Esophagus muscularis mucosa (tissue), 3 donors: Measurements from ENCODE around the gene DISC1.

Experiments used
- CTCF ChIP-seq, 3 experiments: fragments of 200-600 bp in 2 of 3; fragments of 450-650 bp in 1 of 3; sonication (generic) in 2 of 3; IDR thresholded peaks; one replicate each; pipeline ENCODE4 v1.5.1; 2017 to 2019; ENCODE audit warnings: antibody characterized with exemption in 3 of 3, mild to moderate bottlenecking in 2 of 3, moderate library complexity in 1 of 3
- POLR2AphosphoS5 ChIP-seq, 2 donors: sonication (generic); formaldehyde crosslinking; IDR thresholded peaks; one replicate each; pipeline ENCODE4 v1.6.1; 2017; ENCODE audit warnings: antibody characterized with exemption in 2 of 2

DNA sequence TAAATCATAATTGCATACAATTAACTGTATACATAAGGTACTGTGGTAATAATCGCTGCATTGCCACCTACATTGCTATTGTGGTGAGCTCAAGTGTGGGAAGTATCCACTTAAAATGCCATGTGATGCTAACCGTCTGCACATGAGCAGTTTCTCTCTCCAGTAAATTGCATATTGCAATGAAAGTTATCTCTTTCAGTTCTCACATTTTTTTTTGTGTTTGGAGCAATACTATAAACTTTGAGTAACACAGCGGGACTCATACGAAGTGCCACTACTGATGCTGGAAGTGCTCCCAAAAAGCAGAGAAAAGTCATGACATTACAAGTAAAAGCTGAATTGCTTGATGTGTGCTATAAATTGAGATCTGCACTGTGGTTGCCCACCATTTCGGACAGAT, 38.5 kb downstream of the DISC1 start:
- TF ChIP-seq CTCF (IDR thresholded peaks at IDR 0.05) (no peak), POLR2AphosphoS5 (IDR thresholded peaks at IDR 0.05) (no peak)
